HFF-Myc (cell line): Measurements from ENCODE around the gene MATN3.

Experiments
- DNase-seq: peaks from one replicate; pipeline ENCODE4 v3.0.0-alpha.2; 2011; ENCODE audit warnings: low read depth; ENCODE audit errors: extremely low read depth
- H3K4me3 ChIP-seq: replicated peaks from 2 replicates; pipeline ENCODE4 v1.5.1; 2011; ENCODE audit warnings: low read depth, mild to moderate bottlenecking, control low read depth, low read length
- TF ChIP-seq, protein P1 (sequence below): IDR thresholded peaks from 2 replicates; pipeline ENCODE4 v1.5.1; 2012; ENCODE audit warnings: mild to moderate bottlenecking, low read depth, low read length, control low read depth; ENCODE audit errors: missing control alignments

MATN3 gene, protein sequence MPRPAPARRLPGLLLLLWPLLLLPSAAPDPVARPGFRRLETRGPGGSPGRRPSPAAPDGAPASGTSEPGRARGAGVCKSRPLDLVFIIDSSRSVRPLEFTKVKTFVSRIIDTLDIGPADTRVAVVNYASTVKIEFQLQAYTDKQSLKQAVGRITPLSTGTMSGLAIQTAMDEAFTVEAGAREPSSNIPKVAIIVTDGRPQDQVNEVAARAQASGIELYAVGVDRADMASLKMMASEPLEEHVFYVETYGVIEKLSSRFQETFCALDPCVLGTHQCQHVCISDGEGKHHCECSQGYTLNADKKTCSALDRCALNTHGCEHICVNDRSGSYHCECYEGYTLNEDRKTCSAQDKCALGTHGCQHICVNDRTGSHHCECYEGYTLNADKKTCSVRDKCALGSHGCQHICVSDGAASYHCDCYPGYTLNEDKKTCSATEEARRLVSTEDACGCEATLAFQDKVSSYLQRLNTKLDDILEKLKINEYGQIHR

GRCh38 chr2:20012282-20013125, at the start of gene MATN3:
MATN3 (minus strand) TSS chr2:20012668; CDS start chr2:20012631, 37 bp downstream.
- H3K4me3 ChIP-seq: peak within 1 kb of the TSS; percentile 29
- TF ChIP-seq, protein P1, sequence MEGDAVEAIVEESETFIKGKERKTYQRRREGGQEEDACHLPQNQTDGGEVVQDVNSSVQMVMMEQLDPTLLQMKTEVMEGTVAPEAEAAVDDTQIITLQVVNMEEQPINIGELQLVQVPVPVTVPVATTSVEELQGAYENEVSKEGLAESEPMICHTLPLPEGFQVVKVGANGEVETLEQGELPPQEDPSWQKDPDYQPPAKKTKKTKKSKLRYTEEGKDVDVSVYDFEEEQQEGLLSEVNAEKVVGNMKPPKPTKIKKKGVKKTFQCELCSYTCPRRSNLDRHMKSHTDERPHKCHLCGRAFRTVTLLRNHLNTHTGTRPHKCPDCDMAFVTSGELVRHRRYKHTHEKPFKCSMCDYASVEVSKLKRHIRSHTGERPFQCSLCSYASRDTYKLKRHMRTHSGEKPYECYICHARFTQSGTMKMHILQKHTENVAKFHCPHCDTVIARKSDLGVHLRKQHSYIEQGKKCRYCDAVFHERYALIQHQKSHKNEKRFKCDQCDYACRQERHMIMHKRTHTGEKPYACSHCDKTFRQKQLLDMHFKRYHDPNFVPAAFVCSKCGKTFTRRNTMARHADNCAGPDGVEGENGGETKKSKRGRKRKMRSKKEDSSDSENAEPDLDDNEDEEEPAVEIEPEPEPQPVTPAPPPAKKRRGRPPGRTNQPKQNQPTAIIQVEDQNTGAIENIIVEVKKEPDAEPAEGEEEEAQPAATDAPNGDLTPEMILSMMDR: no peak
- DNase-seq: no peak

DNA sequence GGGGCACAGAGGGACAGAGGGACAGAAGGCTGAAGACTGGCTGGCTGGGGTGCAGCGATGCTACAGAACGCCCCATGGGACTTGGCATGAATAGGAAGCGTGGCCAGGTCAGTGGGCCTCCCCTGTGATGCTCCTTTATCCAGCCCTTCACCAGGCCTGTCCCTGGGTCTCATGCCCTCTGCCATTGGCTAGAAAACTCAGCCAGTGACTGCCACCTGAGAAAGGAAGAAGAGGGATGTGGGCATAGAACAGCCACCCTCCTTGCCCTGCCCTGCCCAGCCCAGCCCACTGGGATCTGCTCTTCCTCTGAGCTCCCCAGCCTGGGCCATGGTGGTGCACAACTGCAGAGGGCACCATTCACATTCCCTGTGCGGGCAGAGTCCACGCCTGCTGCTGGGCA, 49.5 kb upstream of the MATN3 start:
- TF ChIP-seq, protein P1: no peak
- DNase-seq: no peak
- no peak overlapping the region for H3K4me3 ChIP-seq

DNA sequence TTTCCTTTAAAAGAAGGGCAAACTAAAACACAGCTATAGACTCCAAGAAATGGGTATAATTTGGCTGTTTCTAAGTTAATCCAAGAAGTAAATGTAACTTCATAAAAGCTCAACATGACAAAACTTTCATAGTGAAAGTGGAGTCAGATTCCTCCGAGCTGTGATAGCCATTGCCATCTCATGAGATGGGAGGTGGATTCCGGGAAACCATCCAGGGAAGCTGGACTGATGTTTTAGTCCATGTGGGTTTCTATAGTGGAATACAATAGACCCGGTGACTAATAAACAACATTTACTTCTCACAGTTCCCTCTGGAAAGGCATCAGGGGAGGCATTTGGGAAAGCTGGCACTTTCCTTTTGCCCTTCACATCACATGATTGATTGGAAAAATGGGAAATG, 49.0 kb upstream of the MATN3 start:
- no peak for DNase-seq
- H3K4me3 ChIP-seq: no peak overlapping the region
- TF ChIP-seq, protein P1: no peak

DNA sequence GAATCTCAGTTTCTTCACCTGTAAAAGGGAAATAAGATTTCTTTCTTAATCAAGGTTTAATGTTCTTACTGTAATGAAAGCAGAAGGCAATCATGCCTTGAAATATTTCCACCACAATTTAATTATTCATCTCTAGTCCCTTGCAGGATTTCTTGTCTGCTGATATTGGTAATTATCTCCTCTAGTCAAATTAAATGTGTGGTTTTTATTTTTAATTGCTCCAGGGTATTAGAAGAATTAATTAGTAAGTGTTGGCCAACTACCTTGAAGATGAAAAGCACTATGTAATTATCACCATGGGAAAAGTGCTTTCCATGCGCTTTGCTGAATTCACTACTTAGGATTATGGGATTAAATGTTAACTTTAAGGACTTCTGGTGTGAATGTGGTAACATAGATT, 47.6 kb upstream of the MATN3 start:
- no peak overlapping the region for H3K4me3 ChIP-seq
- no peak for DNase-seq
- TF ChIP-seq, protein P1: no peak

- no peak overlapping the region for H3K4me3 ChIP-seq
- TF ChIP-seq, protein P1: no peak
- no peak for DNase-seq
Observed at GRCh38 chr2:20057268-20057667, 44.8 kb upstream of the MATN3 start.

DNA sequence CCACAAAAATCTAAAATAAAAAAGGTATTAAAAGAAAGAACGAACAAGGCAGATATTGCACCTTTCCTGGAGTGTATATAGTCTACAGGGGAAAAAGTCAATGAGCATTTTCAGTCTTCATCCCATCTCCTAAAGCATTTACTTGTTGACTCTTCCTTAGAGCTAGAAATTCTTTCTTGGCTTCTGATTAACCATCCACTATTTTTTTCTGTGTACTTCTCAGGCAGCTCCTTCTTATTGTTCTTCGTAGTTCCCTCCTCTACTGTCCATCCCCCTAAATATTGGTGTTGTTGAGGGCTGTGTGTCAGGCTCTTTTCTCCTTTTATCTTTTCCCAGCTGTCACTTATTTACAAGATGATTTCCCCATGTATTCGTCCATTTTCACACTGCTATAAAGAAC, 42.5 kb upstream of the MATN3 start:
- H3K4me3 ChIP-seq: no peak overlapping the region
- no peak for DNase-seq
- TF ChIP-seq, protein P1: no peak
